Astrocyte of the spinal cord (primary cell): ENCODE measurements around the gene QKI.

Experiments used
- DNase-seq: peaks from one replicate; pipeline ENCODE4 v3.0.0; 2011; ENCODE audit warnings: low read depth, low spot score
- H3K4me3 ChIP-seq: 2 replicates; pipeline ENCODE4 v1.5.1; 2011; ENCODE audit warnings: low read depth, mild to moderate bottlenecking, low read length, moderate library complexity
- CTCF ChIP-seq: IDR thresholded peaks from 2 replicates; pipeline ENCODE4 v1.5.1; 2012; ENCODE audit warnings: low read depth, mild to moderate bottlenecking, low read length, inconsistent platforms
- in situ Hi-C: cut with HindIII; loops from 2 replicates; pipeline ENCODE4 v1.10.0; 2017; ENCODE audit warnings: low sequenced_read_pairs

QKI gene

GRCh38 chr6:163459536-163459935 lies 45.0 kb downstream of the QKI start:
- DNase-seq = peak; percentile 55
- in situ Hi-C loops = no loop called here
- no peak overlapping the region for H3K4me3 ChIP-seq
- no peak for TF ChIP-seq CTCF

GRCh38 chr6:163460307-163460782 lies 45.8 kb downstream of the QKI start:
- DNase-seq = peak; percentile 80
- no peak for TF ChIP-seq CTCF

GRCh38 chr6:163461696-163462095 lies 47.2 kb downstream of the QKI start:
- DNase-seq = no peak
- H3K4me3 ChIP-seq = no peak overlapping the region
- in situ Hi-C loops = no loop called here
- no peak for TF ChIP-seq CTCF

More at GRCh38 chr6:163460307-163460782, 45.8 kb downstream of the QKI start:
- in situ Hi-C loops = no loop called here
- H3K4me3 ChIP-seq = peak overlapping the region; percentile 37

- no peak for TF ChIP-seq CTCF
- H3K4me3 ChIP-seq = no peak overlapping the region
- DNase-seq = no peak
- in situ Hi-C loops = no loop called here
Measured at GRCh38 chr6:163463180-163463579, 48.7 kb downstream of the QKI start.

- in situ Hi-C loops = no loop called here
- H3K4me3 ChIP-seq = no peak overlapping the region
- TF ChIP-seq CTCF = no peak
- no peak for DNase-seq
Measured at GRCh38 chr6:163463795-163464194, 49.3 kb downstream of the QKI start.

GRCh38 chr6:163466839-163467390 lies 52.4 kb downstream of the QKI start:
- DNase-seq = no peak
- in situ Hi-C loops = no loop called here
- TF ChIP-seq CTCF = no peak
- H3K4me3 ChIP-seq = no peak overlapping the region
